Neural cell (in vitro differentiated cells): Measurements from ENCODE around the gene GORASP2. TPM values are rescaled to one million over a fixed set of nuclear protein-coding genes. Genes with fewer than 3 reads are reported as not detected.

Experiments used
- H2AFZ ChIP-seq: fragments of 200-600, 300-800 bp; sonication (generic), shearing (Covaris generic); 2 replicates; pipeline ENCODE4 v1.6.0; 2014; ENCODE audit warnings: low read depth, mild to moderate bottlenecking, antibody characterized with exemption, low read length, moderate library complexity
- H3F3A ChIP-seq: fragments of 200-600 bp; shearing (Covaris generic); 2 replicates; pipeline ENCODE4 v1.6.1; 2016; ENCODE audit warnings: mild to moderate bottlenecking, moderate library complexity, mixed read lengths, antibody characterized with exemption, low read length; ENCODE audit not compliant: insufficient read depth, poor library complexity, severe bottlenecking
- H3K27ac ChIP-seq: fragments of 200-600, 300-800 bp; sonication (generic), shearing (Covaris generic); 2 replicates; pipeline ENCODE4 v1.5.1; 2014; ENCODE audit warnings: mild to moderate bottlenecking, low read length, moderate library complexity
- H3K27me3 ChIP-seq: fragments of 300-800, 200-600 bp; sonication (generic), shearing (Covaris generic); 2 replicates; pipeline ENCODE4 v1.6.0; 2014; ENCODE audit warnings: mild to moderate bottlenecking, low read depth, low read length, moderate library complexity; ENCODE audit not compliant: insufficient read depth
- H3K36me3 ChIP-seq: fragments of 300-800, 200-600 bp; sonication (generic), shearing (Covaris generic); 2 replicates; pipeline ENCODE4 v1.5.1; 2014; ENCODE audit warnings: mild to moderate bottlenecking, antibody characterized with exemption, low read length, moderate library complexity; ENCODE audit not compliant: insufficient read depth
- H3K4me2 ChIP-seq: fragments of 300-800, 200-600 bp; sonication (generic), shearing (Covaris generic); 2 replicates; pipeline ENCODE4 v1.6.0; 2014; ENCODE audit warnings: mild to moderate bottlenecking, low read length
- H3K4me3 ChIP-seq: fragments of 300-800, 200-600 bp; sonication (generic), shearing (Covaris generic); 2 replicates; pipeline ENCODE4 v1.5.1; 2014; ENCODE audit warnings: mild to moderate bottlenecking, low read length, moderate library complexity
- H3K79me2 ChIP-seq: fragments of 200-600 bp; shearing (Covaris generic); replicated peaks from 2 replicates; pipeline ENCODE4 v1.6.0; 2014; ENCODE audit warnings: mild to moderate bottlenecking, low read length, moderate library complexity; ENCODE audit not compliant: insufficient read depth
- H3K9ac ChIP-seq: fragments of 300-800, 200-600 bp; sonication (generic), shearing (Covaris generic); 2 replicates; pipeline ENCODE4 v1.6.1; 2016; ENCODE audit warnings: mild to moderate bottlenecking, low read length, mixed read lengths
- H3K9me2 ChIP-seq: fragments of 200-600 bp; shearing (Covaris generic); 2 replicates; pipeline ENCODE4 v1.6.1; 2016; ENCODE audit warnings: mild to moderate bottlenecking, low read length, mixed read lengths; ENCODE audit not compliant: insufficient read depth
- H3K9me3 ChIP-seq: fragments of 200-600, 300-800 bp; sonication (generic), shearing (Covaris generic); 2 replicates; pipeline ENCODE4 v1.6.1; 2016; ENCODE audit warnings: mild to moderate bottlenecking, mixed run types, low read length, moderate library complexity, mixed read lengths
- H4K20me1 ChIP-seq: fragments of 200-600 bp; shearing (Covaris generic); 2 replicates; pipeline ENCODE4 v1.6.1; 2016; ENCODE audit warnings: mild to moderate bottlenecking, mixed run types; ENCODE audit not compliant: insufficient read depth
- CTCF ChIP-seq: fragments of 450-650 bp; IDR thresholded peaks from 2 replicates; pipeline ENCODE4 v1.5.1; 2014; ENCODE audit warnings: antibody characterized with exemption, mild to moderate bottlenecking, moderate library complexity; ENCODE audit not compliant: poor library complexity, severe bottlenecking
- EP300 ChIP-seq: fragments of 450-650 bp; conservative IDR thresholded peaks from 2 replicates; pipeline ENCODE4 v1.6.1; 2014; ENCODE audit warnings: antibody characterized with exemption, mild to moderate bottlenecking, moderate library complexity; ENCODE audit not compliant: poor library complexity, severe bottlenecking
- EZH2 ChIP-seq: fragments of 200-600, 300-800 bp; shearing (Covaris generic), sonication (generic); IDR thresholded peaks from 2 replicates; pipeline ENCODE4 v1.6.1; 2014; ENCODE audit warnings: antibody characterized with exemption, low read length, borderline replicate concordance, mild to moderate bottlenecking; ENCODE audit not compliant: insufficient read depth, poor library complexity, severe bottlenecking
- MXI1 ChIP-seq: fragments of 450-650 bp; conservative IDR thresholded peaks from 2 replicates; pipeline ENCODE4 v1.6.1; 2014; ENCODE audit warnings: antibody characterized with exemption, mild to moderate bottlenecking; ENCODE audit not compliant: poor library complexity, severe bottlenecking
- POLR2AphosphoS5 ChIP-seq: IDR thresholded peaks from 2 replicates; pipeline ENCODE4 v1.6.1; 2012
- RAD21 ChIP-seq: fragments of 450-650 bp; conservative IDR thresholded peaks from 2 replicates; pipeline ENCODE4 v1.6.1; 2014; ENCODE audit warnings: antibody characterized with exemption, mild to moderate bottlenecking, moderate library complexity
- REST ChIP-seq: IDR thresholded peaks from 2 replicates; pipeline ENCODE4 v1.6.1; 2012; ENCODE audit warnings: borderline replicate concordance
- SMC3 ChIP-seq: fragments of 450-650 bp; conservative IDR thresholded peaks from 2 replicates; pipeline ENCODE4 v1.6.1; 2014; ENCODE audit warnings: antibody characterized with exemption, mild to moderate bottlenecking, moderate library complexity; ENCODE audit not compliant: poor library complexity
- TAF1 ChIP-seq: IDR thresholded peaks from 2 replicates; pipeline ENCODE4 v1.6.1; 2012; ENCODE audit warnings: low read depth
- polyA plus RNA-seq: library from polyadenylated mRNA; depleted of rRNA; stranded (reverse); fragments of >200 nt; gene quantifications from 2 replicates; pipeline ENCODE4 v1.2.3, GENCODE V29; 2014

GORASP2 gene
- polyA plus RNA-seq, 1 donor from 2014 or later: 20.4 TPM

- TF ChIP-seq RAD21: no peak
- TF ChIP-seq SMC3: no peak
- TF ChIP-seq POLR2AphosphoS5: no peak
- TF ChIP-seq MXI1: no peak
- TF ChIP-seq TAF1: no peak
- Histone ChIP-seq H3K9ac (no peak overlapping the region), H4K20me1 (no peaks in the 10 kb centered on the region)
These were observed 4.1 kb upstream of the GORASP2 start for GRCh38 chr2:170924969-170925368.

GRCh38 chr2:170925923-170926322, 3.1 kb upstream of the GORASP2 start:
- Histone ChIP-seq H3K36me3 (no peaks in the 10 kb centered on the region), H3K9me2 (no peaks in the 10 kb centered on the region), H3K27me3 (no peaks in the 10 kb centered on the region), H3K9me3 (no peaks in the 10 kb centered on the region), H3K4me3 (no peak overlapping the region), H3K79me2 (peaks cover 12% of the 10 kb centered on the region), H2AFZ (no peak overlapping the region), H3K27ac (no peak overlapping the region), H4K20me1 (no peaks in the 10 kb centered on the region), H3K9ac (no peak overlapping the region), H3F3A (no peaks in the 10 kb centered on the region), H3K4me2 (no peak overlapping the region)
- TF ChIP-seq RAD21 (no peak), SMC3 (no peak), TAF1 (no peak), CTCF (no peak), EP300 (no peak), REST (no peak), POLR2AphosphoS5 (no peak), EZH2 (no peak), MXI1 (no peak)

More at GRCh38 chr2:170924969-170925368, 4.1 kb upstream of the GORASP2 start:
- Histone ChIP-seq H3K36me3 (no peaks in the 10 kb centered on the region), H3K4me3 (no peak overlapping the region), H3F3A (no peaks in the 10 kb centered on the region), H3K9me3 (no peaks in the 10 kb centered on the region), H3K9me2 (no peaks in the 10 kb centered on the region), H3K4me2 (no peak overlapping the region), H3K27ac (no peak overlapping the region), H3K79me2 (peaks cover 4% of the 10 kb centered on the region), H2AFZ (no peak overlapping the region), H3K27me3 (no peaks in the 10 kb centered on the region)
